Measurements from ENCODE around the gene PRAME. TPM values are rescaled to one million over a fixed set of nuclear protein-coding genes. Genes with fewer than 3 reads are reported as not detected.

PRAME gene
- total RNA-seq, 1 donor from 2014 or later = not detected

- no peaks in the 10 kb centered on the region for H3K4me1 ChIP-seq
- intact Hi-C loops (cut with DNase I) = no loop called here
- TF ChIP-seq POLR2AphosphoS5 (IDR thresholded peaks at IDR 0.05; ENCODE audit: insufficient read depth in 1 of 2, low read depth in 1 of 2) (no peak), CTCF (IDR thresholded peaks at IDR 0.05) (no peak), POLR2A (IDR thresholded peaks at IDR 0.05) (no peak)
- no peaks in the 10 kb centered on the region for H3K27me3 ChIP-seq
- DNase-seq (ENCODE audit: extremely low spot score in 2 of 2) = no peak
- H3K4me3 ChIP-seq = no peak overlapping the region
- H3K27ac ChIP-seq = no peak overlapping the region
- no peaks in the 10 kb centered on the region for H3K9me3 ChIP-seq
- H3K36me3 ChIP-seq = no peaks in the 10 kb centered on the region
These were observed 3.5 kb downstream of the PRAME start for GRCh38 chr22:22555596-22555995.

- no peak for DNase-seq (ENCODE audit: extremely low spot score in 2 of 2)
- H3K36me3 ChIP-seq = no peaks in the 10 kb centered on the region
- H3K9me3 ChIP-seq = no peaks in the 10 kb centered on the region
- H3K4me1 ChIP-seq = no peaks in the 10 kb centered on the region
- H3K27me3 ChIP-seq = no peaks in the 10 kb centered on the region
- TF ChIP-seq POLR2AphosphoS5 (IDR thresholded peaks at IDR 0.05; ENCODE audit: insufficient read depth in 1 of 2, low read depth in 1 of 2) (no peak), CTCF (IDR thresholded peaks at IDR 0.05) (no peak), POLR2A (IDR thresholded peaks at IDR 0.05) (no peak)
- no peak overlapping the region for H3K4me3 ChIP-seq
- intact Hi-C loops (cut with DNase I) = no loop called here
- no peak overlapping the region for H3K27ac ChIP-seq
These were observed 4.3 kb downstream of the PRAME start for GRCh38 chr22:22554587-22555284.

- intact Hi-C loops (cut with DNase I) = no loop called here
- TF ChIP-seq POLR2AphosphoS5 (IDR thresholded peaks at IDR 0.05; ENCODE audit: insufficient read depth in 1 of 2, low read depth in 1 of 2) (no peak), CTCF (IDR thresholded peaks at IDR 0.05) (no peak), POLR2A (IDR thresholded peaks at IDR 0.05) (no peak)
- no peak for DNase-seq (ENCODE audit: extremely low spot score in 2 of 2)
These were observed 5.1 kb downstream of the PRAME start for GRCh38 chr22:22553735-22554586.

GRCh38 chr22:22553141-22553540 lies 5.9 kb downstream of the PRAME start:
- Histone ChIP-seq H3K36me3 (no peaks in the 10 kb centered on the region), H3K4me3 (no peak overlapping the region), H3K4me1 (no peaks in the 10 kb centered on the region), H3K27ac (no peak overlapping the region), H3K27me3 (no peaks in the 10 kb centered on the region), H3K9me3 (no peaks in the 10 kb centered on the region)
- intact Hi-C loops (cut with DNase I) = no loop called here
- TF ChIP-seq POLR2AphosphoS5 (IDR thresholded peaks at IDR 0.05; ENCODE audit: insufficient read depth in 1 of 2, low read depth in 1 of 2) (no peak), POLR2A (IDR thresholded peaks at IDR 0.05) (no peak), CTCF (IDR thresholded peaks at IDR 0.05) (no peak)
- no peak for DNase-seq (ENCODE audit: extremely low spot score in 2 of 2)

More at GRCh38 chr22:22553735-22554586, 5.1 kb downstream of the PRAME start:
- Histone ChIP-seq H3K9me3 (no peaks in the 10 kb centered on the region), H3K4me3 (no peak overlapping the region), H3K4me1 (no peaks in the 10 kb centered on the region), H3K36me3 (no peaks in the 10 kb centered on the region), H3K27me3 (no peaks in the 10 kb centered on the region), H3K27ac (no peak overlapping the region)

- no peaks in the 10 kb centered on the region for H3K36me3 ChIP-seq
- no peak for TF ChIP-seq POLR2AphosphoS5 (IDR thresholded peaks at IDR 0.05; ENCODE audit: insufficient read depth in 1 of 2, low read depth in 1 of 2)
- no peak for TF ChIP-seq POLR2A (IDR thresholded peaks at IDR 0.05)
- TF ChIP-seq CTCF (IDR thresholded peaks at IDR 0.05) = no peak
- H3K27ac ChIP-seq = no peak overlapping the region
- no peaks in the 10 kb centered on the region for H3K27me3 ChIP-seq
- DNase-seq (ENCODE audit: extremely low spot score in 2 of 2) = no peak
- H3K9me3 ChIP-seq = no peaks in the 10 kb centered on the region
- intact Hi-C loops (cut with DNase I) = no loop called here
- no peaks in the 10 kb centered on the region for H3K4me1 ChIP-seq
- H3K4me3 ChIP-seq = no peak overlapping the region
These were observed 6.4 kb downstream of the PRAME start for GRCh38 chr22:22552630-22553029.
